GM21529 (cell line): ENCODE results near the gene ATP2A1.
"Not testable (repeated sequence)": the region's sequence is repeated elsewhere in the genome, so short reads cannot be mapped to it uniquely, and the experiment has no call there.

ENCODE experiments used
- ATAC-seq: cut with Tn5 transposase; IDR thresholded peaks from one replicate; pipeline ENCODE4 v1.9.1; 2021; ENCODE audit not compliant: unreplicated experiment

The ATP2A1 gene

GRCh38 chr16:28905229-28905754 lies 27.0 kb downstream of the ATP2A1 start:
- no peak for ATAC-seq

GRCh38 chr16:28905800-28906372 lies 27.6 kb downstream of the ATP2A1 start:
- no peak for ATAC-seq

GRCh38 chr16:28910086-28911031 lies 32.1 kb downstream of the ATP2A1 start:
- ATAC-seq: no peak

GRCh38 chr16:28912558-28912957 lies 34.3 kb downstream of the ATP2A1 start:
- ATAC-seq: no peak

- no peak for ATAC-seq
Observed at GRCh38 chr16:28913946-28914724, 35.8 kb downstream of the ATP2A1 start.

- no peak for ATAC-seq
Observed at GRCh38 chr16:28915181-28915580, 36.9 kb downstream of the ATP2A1 start.

GRCh38 chr16:28917095-28917494 lies 38.8 kb downstream of the ATP2A1 start:
- ATAC-seq: no peak

- no peak for ATAC-seq
Observed at GRCh38 chr16:28918698-28919097, 40.4 kb downstream of the ATP2A1 start.

GRCh38 chr16:28923231-28923587 lies 44.9 kb downstream of the ATP2A1 start:
- ATAC-seq: no peak

- peak; percentile 62 for ATAC-seq
Observed at GRCh38 chr16:28923652-28924398, 45.5 kb downstream of the ATP2A1 start.

GRCh38 chr16:28924399-28924761 lies 46.1 kb downstream of the ATP2A1 start:
- ATAC-seq: no peak

GRCh38 chr16:28924762-28925385 lies 46.6 kb downstream of the ATP2A1 start, which contains the start of gene RABEP2:
Gene RABEP2 (minus strand): TSS chr16:28925238. CDS start chr16:28925163, 75 bp downstream.
- peak; percentile 53 for ATAC-seq

- ATAC-seq: peak; percentile 30
Observed at GRCh38 chr16:28925386-28926228, 47.3 kb downstream of the ATP2A1 start.

GRCh38 chr16:28926284-28926683 lies 48.0 kb downstream of the ATP2A1 start:
- not testable (repeated sequence) for ATAC-seq

- no peak for ATAC-seq
Observed at GRCh38 chr16:28927815-28928214, 49.5 kb downstream of the ATP2A1 start.

- ATAC-seq: no peak
Observed at GRCh38 chr16:28930203-28930602, 51.9 kb downstream of the ATP2A1 start.

- no peak for ATAC-seq
Observed at GRCh38 chr16:28930652-28931051, 52.4 kb downstream of the ATP2A1 start.

GRCh38 chr16:28931801-28932225 lies 53.5 kb downstream of the ATP2A1 start, which contains the start of gene CD19:
Gene CD19 (plus strand): TSS chr16:28931971. CDS start chr16:28932001, 30 bp downstream.
- no peak for ATAC-seq
